Hypothalamus (tissue), 51 donors: ENCODE data around the gene LEMD1.
"Not testable (repeated sequence)": the region's sequence is repeated elsewhere in the genome, so short reads cannot be mapped to it uniquely, and the experiment has no call there.

ENCODE experiments used
- DNase-seq, 51 donors: peaks; one replicate each; lab custom pipeline; 2025; lab: John Stamatoyannopoulos, UW

Gene LEMD1

DNA sequence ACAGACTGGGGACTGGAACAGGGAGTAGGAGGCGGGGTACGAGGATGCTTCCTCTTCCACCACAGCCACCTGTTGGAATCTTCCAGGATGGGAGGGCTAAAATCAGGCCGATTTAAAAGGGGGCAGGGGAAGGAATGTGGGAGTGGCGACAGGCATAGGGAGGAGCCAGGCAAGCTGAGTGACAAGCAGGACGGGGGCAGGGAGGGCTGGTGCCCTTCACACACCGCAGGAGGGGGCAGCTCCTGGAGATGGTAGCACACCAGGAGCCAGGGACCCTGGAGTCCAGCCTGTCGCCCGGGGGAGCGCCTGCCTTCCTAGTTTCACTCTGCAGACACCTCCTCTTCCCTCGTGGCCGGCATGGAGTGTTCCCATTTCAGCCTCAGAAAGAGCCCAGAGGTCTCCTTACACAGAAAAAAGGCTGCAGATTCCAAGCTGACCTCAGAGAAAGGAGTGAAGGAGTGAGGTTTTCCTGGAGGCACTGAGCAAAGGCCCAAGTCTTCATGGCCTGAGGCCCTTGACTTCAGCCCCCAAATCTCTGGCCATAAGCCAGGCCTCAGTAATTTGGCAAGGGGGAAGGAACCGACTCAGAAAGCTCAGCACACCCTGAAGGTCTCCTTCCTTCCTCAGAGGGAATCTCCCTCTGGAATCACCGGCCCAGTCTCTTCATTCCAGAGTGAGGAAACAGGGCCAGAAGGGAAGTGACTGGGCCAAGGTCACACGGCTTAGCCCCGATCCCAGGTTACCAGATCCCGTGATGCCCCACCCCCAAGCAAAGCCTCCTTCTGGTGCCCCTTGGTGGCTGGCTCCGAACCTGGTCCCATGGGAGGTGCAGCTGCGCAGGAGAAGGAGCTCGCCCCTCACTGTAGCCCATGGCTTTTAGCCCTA, 25.8 kb upstream of the LEMD1 start:
- DNase-seq, result no peak

DNA sequence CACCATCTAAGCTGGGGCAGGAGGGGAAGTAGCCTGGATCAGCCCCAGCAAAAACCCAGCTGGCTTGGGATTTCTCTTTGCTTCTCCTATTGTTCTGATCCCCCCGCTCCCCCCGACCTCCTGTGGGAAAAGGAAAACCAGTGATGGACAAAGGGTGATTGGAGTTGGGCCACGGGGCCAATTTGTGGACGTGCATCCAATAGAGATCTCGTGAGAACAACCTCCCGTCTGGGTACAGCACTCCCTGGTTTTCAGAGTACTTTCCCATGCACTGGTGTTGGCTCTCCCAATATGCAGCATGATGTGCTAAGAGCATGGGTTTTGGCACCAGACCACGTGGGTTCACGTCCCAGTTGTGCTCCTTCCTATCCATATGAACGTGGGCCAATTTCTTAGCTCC, 25.0 kb upstream of the LEMD1 start:
- DNase-seq, result no peak

DNA sequence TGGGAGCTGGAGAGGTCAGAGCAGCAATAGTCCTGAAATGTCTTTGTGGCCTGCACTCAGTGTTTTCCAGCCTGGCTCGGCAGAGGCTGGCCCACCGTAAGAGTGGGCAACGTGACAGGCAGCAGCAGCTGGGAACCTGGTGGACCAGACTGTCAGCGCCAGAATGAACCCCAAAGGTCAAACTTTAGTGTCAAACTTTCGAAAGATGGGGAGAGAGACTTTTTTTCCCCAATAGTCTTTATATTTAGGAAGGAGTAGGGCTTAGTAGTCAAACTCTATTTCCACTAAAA, 23.7 kb upstream of the LEMD1 start:
- no peak for DNase-seq

DNA sequence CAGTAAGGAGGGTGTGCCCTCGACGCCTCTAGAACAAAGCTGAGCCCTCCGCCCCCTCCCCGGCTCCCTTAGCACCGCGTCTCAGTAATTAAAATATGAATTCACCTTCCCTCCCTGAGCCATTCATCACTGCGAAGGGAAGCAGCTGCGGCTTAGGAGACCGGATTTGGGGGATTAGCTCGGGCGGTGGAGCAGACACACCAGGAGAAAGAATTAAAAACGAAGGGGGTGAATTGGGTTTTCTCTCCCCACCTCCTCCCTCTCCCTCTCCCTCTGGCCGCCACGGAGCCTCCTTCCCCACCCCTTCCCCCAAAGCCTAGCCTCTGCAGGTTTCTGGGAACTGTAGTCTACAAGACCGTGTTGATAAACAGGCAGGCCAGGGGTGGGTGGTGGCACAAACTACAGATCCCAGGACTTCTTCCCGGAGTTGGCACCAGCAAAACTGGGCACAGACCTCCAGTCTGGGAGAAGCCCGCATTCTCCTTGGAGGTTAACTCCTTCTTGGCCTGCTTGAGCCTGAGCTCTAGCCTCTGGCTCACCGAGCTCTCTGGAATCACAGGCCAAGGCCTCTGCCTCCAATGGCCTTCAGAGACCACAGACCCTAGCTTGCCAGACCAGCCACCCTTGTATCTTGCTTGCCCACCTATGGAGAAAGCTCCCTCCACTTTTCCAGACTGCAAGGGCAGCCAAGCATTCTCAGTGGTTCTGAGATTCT, 23.2 kb upstream of the LEMD1 start:
- DNase-seq, result peak in 42 of 51 donors; percentile 21 to 95 (median 64)

DNA sequence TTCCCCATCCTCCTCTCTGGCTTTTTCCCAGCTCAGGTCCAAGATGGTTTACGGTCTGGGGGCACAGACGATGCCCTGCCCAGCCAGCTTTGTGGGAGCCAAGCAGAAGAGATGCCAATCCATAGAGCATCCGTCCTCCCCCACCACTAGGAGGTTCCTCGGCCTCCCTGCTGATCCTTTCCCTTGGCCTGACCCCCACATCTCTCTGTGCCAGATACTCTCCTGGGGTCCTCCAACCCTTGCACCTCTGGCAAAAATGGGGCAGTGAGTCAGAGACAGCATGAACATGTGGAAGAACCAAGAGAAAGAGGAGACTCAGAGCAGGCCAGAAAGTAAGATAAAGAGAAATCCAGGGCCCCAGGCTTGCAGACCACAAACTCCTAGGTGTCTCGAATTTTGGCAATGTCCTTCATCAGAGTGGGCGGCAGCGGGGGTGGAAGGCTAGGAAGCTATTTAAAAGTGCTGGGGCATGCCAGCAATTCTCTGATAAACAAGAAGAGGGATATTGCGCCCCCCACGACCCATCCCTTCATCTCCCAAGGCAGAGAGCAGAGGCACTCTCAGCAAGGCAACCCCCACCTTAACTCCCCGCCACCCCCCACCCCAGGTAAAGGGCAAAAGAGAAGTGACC, 22.6 kb upstream of the LEMD1 start:
- no peak for DNase-seq

DNA sequence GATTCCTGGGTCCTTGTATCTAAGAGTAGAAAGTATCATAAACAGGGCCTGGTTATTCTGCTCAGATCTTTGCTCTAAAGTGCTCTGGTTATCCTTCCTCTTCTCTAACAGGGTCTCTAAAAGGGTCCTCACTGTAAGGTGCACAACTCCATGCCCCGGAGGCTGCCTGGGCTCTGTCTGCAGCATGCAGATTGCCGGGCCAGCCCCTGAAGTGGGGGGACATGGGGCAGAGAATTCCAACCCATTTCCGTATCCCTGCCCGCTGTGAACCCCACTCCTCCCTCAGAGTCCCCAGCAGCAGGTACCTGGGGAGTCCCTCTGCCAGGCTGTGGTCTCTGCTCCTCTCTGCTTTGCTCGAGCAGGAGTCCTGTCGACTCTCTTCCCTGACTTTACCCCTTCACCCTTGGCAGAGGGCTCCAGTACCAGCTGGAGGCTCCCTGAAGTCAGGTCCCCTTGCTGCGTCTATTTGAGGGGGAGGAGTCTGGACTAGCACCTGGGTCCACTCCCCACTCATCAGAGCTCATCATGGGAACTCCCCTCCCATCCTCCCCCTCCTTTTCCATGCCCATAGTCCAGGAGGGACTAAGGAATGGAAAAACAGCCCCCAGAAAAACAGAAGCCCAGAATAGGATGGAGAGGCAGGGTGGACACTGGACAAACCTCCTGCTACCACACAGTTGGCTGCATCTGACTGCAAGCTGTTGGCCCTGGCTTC, 21.9 kb upstream of the LEMD1 start:
- DNase-seq, result no peak

DNA sequence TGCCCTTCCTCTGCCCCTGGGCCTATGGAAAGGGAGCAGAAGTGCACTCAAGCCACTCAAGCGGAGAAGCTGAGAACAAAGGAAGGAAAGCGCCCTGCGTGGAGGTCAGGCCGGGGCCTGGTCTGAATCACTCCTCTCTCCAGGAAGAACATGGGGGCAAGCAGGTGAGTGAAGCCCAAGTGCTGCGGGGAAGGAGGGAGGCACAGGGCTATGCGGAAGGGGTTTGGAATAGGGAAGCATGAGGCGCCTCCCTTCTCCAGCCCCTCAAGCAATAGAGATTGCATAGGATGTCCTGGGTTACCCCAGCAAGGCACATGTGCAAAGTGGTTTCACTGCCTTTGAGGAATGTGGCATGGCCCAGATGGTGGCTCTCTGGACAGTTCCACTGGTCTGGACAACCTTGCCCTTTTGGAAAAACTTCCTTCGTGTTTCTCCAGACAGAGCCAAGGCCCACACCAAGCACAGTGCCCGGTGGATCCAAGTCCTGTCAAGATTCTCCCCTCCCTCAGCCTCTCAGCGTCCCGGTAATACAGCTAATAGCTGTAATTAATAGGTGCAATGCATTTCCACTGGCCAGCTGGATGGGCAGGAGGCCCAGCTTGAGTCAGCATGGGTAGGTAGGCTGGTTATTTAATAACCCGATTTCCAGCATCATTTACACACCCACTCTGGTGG, 20.3 kb upstream of the LEMD1 start:
- no peak for DNase-seq

DNA sequence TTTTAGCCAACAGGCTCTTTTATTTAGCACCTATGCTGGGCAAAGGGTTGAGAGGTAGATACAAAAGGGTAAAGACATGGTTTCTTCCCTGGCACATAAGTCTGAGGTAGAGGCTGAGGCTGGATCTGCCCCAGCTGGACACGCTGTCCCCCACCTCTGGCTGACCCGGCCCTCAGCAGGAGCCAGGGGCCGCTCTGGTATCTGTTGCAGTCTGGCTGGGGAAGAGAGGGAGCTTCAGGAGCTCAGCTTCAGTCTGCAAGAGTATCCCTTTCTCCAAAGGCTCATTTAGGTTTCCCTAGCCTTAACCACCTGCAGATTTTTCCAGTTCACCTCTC, 19.8 kb upstream of the LEMD1 start:
- DNase-seq, result no peak

DNA sequence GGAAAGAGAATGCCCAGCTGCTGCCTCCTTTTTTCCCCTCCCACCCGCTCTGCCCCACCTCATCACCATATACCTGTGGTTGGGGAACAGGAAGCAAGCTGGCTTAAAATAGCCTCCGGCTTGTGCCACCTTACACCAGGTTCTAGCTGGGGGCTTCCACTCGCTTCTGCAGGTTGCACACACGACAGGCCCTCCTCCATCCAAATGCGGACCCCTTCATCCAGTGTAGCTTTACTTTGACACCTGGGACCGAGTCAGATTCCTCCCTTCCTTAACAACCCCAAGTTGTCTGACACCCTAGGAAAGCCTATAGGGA, 19.4 kb upstream of the LEMD1 start:
- DNase-seq, result no peak

DNA sequence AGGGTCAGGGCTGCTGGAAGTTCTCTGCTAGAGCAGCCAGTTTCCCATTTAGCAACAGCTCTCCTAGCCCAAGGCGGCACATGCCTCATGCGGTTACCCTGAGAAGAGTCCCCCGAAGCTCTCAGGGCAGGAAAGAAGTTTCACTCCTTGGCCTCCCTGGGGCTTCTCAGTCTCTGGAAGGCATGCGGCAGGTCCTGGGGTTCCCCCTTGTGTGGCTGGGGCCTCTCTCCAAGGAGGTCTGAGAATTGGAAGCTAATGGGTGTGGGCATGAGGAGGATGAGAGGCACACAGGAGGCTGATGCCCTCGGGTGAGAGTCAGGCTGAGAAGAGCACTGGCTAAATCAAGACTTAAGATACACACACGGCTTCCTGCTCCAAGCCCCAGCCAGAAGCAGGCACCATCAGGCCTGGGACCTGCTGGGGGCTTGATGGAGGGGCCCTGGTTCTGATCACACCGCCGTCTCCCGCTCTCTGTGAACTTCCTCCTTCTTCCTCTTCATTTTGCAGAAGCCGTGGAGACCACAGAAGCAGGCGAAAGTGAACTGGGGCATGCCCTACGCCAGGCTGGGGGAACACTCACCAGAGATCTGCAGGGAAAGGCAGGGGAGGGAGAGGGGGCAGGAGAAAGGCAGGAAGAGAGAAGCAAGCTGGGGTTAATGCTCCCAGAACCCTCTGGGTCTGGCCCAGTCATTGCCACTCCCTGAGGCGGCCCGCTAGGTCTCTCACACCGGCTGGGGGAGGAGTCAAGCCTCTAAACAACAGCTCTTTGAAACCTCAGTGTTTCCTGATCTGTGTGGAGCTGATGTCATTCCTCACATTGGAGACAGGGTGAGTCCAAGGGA, 18.8 kb upstream of the LEMD1 start:
- peak in 15 of 51 donors; percentile 8 to 66 (median 36) for DNase-seq

DNA sequence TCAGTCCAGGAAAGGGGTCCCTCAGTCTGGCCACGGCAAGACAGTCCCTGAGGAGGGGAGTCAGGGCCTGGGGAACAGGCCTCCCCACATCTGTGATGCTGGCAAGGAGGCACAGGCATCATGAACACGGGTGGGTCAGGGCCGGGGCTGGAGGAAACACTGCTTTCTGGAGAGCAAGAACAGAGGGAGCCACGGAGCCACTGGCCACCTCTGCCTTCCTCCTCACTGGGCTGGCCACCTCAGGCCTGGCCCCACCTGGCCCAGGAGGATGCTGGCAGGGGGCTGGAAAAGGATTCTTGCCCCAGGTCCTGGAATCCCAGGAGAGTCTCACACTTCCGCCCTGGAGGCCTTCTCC, 18.2 kb upstream of the LEMD1 start:
- no peak for DNase-seq

DNA sequence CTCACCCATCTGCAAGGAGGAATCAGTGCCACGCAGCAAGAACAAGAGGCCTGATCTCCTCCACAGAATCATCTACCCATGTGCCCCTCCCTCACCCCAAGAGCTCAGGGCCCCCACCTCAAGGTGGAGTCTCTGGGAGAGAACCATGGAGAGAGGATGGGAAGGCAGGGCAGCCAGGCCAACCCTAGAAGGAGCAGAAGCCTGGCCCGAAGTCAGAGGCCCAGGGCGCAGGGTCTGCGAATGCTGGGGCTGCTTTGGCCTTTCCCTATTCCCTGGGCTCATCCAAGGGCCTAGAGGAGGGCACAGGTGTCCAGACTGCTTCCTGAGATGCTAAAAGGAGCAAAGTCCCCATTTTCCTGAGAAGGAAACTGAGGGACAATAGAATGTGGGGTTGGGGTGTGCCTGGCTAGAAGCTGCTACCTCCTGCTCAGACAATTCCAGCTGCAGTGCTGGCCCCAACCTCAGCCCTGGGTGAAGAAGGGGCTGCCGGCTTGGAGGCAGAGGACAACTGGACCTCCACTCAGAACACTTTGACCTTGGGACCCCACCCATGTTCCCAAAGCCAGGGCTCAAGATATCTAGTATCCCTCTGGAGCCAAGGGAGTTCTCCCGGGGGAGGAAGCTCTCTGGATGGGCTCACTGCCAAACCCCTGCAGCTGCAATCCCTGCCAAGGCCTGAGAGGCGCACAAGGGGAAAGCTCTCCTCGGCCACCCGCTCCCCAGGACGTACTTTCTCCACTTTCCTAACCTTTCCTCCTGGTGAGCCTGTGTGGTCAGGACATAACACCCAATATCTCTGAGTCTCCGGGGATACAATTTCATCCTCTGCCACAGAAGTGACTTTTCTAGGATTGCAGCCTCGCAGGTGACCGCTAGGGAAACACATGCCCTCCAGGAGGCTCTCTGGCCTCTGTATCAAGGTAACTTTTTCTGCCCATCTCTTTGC, 16.6 kb upstream of the LEMD1 start:
- peak in 42 of 51 donors; percentile 20 to 85 (median 54) for DNase-seq

DNA sequence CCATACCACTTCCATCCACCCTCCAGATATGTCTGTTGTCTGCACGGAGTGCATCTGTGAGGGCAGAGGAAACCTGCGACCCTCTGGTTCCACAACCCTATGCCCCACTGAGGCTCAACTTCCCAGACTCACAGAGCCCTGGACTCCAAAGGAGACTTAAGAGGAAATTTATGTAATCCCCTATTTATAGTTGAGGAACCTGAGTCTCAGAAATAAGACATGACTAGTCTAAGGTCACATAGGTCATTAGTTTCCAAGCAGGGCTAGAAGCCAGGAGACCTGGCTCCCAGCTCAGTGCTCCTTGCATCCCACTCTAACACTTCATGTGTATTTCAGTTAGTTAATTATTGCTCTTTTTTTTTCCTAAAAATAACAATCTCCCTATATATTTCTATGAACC, 15.7 kb upstream of the LEMD1 start:
- DNase-seq, result no peak

DNA sequence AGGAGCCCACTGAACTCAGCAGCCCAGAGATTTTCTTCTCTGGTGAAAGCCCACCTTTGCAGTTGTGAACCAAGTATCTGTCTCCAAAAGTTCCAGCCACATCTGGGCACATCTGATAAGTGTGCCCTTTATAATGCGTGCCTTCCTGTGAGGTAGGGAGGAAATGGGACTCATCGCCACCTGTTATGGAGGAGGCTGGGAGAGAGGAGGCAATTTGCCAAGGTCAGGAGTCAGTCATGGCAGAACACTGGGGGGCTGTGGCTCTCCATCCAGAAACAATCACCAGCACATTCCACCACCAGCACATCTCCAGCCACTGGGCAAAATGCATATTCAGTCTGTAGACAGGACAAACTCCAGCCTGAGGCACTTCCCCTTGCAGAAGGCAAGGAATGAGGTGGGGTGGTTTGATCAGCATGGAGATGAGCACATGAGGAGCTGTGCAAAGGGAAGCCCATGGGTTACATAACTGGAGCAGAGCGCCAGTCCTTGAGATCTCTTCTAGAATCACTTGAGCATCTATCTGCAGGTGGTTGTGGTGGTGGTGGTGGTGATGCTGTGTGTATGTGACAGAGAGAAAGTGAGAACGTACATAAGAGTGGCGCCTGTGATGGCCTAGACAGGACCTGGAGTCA, 15.0 kb upstream of the LEMD1 start:
- DNase-seq, result no peak

DNA sequence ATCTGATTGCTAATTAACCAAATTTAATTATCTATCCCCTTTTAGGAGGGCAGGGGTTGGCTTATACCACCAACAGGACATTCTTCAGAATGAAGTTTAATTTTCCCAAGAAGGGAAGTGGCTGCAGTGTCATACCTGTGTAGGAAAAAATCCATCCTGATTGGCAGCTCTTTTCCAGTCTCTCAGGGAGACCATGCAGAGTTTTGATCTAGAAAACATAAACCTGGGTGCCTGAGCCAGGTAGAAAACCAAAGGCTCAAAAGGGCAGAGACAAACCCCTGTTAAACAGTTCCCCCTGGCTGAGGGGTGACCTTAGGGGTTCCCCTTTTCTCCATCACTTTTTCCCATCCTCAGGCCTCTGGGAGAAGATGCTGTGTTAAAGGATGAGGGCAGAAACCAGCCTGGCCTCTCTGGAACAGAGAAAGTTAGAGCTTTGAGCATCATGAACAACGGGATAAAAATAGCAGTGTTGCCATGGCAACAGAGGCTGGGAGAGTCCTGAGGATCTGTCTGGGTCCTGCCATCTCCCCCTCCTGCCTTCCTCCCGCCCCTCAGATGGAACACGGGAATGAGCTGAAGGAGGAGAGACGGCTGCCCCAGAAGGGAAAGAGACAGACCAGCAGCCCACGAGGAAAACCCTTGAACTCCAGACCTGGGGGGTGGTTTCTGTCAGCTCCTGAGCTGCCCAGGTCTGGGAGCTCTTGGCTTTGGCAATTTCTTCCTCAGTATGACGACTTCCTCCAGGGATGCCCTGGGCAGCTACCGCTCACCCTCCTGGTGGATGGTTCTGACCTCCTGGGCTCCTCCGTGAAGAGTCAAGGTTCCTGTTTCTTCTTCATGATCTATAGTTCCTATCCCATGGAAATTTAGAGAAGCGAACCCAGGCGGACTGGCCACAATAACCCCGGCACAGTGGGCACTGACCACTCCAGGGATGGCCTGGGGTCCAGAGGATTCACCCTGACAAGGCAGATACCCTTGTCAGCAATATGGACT, 14.0 kb upstream of the LEMD1 start:
- peak in 22 of 51 donors; percentile 16 to 64 (median 42) for DNase-seq

DNA sequence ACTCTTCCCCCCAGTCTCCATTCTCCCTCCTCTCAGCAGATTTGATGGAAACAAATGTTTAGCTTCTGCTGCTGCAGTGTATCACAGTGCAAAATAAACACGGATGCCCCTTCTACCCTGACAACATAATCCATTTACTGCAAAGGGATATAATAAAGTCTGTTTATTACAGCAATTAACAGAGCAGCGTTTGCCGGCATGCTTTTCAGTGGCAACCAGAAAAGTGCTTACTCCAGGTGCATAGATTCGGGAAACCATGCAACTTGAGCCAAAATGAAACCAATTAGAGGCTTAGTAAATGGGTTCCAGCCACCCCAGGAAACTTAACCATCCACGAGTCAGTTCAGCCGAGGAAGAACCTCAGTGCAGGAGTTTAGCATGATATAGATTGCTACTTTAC, 12.9 kb upstream of the LEMD1 start:
- no peak for DNase-seq

DNA sequence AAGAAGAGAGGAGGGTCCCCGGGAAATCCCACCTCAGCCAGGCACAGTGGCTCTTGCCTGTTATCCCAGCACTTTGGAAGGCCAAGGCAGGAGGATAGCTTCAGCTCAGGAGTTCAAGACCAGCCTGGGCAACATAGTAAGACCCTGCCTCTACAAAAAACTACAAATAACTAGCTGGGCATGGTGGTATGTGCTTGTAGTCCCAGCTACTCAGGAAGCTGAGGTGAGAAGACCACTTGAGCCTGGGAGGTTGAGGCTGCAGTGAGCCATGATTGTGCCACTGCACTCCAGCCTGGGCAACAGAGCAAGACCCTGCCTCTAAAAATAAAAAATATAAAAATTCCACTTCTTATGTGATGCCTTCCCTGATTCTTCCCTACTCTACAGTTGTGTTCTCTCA, 10.8 kb upstream of the LEMD1 start:
- DNase-seq, result not testable (repeated sequence)
